B cell (primary cell): ENCODE results near the gene SHH.

Experiments
- EZH2 ChIP-seq: IDR thresholded peaks from 2 replicates; pipeline ENCODE4 v1.6.1; 2012; ENCODE audit warnings: borderline replicate concordance, low read depth, mild to moderate bottlenecking, moderate library complexity, low read length; ENCODE audit not compliant: insufficient read depth, poor library complexity, severe bottlenecking
- TF ChIP-seq, protein P1 (sequence below): fragments of 200-600 bp; IDR thresholded peaks from one replicate; pipeline ENCODE4 v1.8.0; 2022; ENCODE audit warnings: antibody characterized with exemption, mild to moderate bottlenecking

- TF ChIP-seq, protein P1, sequence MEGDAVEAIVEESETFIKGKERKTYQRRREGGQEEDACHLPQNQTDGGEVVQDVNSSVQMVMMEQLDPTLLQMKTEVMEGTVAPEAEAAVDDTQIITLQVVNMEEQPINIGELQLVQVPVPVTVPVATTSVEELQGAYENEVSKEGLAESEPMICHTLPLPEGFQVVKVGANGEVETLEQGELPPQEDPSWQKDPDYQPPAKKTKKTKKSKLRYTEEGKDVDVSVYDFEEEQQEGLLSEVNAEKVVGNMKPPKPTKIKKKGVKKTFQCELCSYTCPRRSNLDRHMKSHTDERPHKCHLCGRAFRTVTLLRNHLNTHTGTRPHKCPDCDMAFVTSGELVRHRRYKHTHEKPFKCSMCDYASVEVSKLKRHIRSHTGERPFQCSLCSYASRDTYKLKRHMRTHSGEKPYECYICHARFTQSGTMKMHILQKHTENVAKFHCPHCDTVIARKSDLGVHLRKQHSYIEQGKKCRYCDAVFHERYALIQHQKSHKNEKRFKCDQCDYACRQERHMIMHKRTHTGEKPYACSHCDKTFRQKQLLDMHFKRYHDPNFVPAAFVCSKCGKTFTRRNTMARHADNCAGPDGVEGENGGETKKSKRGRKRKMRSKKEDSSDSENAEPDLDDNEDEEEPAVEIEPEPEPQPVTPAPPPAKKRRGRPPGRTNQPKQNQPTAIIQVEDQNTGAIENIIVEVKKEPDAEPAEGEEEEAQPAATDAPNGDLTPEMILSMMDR, result no peak
- TF ChIP-seq EZH2, result no peak
These were observed 30.4 kb upstream of the SHH start for GRCh38 chr7:155842496-155843265.
